WTC11 (cell line): ENCODE data around the gene PDLIM7. TPM values are rescaled to one million over a fixed set of nuclear protein-coding genes. Genes with fewer than 3 reads are reported as not detected.

Experiments
- ATAC-seq: fragments of 200-7000 bp; cut with Tn5 transposase; 2 replicates; pipeline ENCODE4 v1.10.0; 2021; ENCODE audit warnings: mild to moderate bottlenecking, moderate library complexity
- CTCF ChIA-PET: fragments of 300-600 bp; sonication (Branson Sonifier 250); formaldehyde crosslinking; loops from one replicate; lab custom pipeline; 2021; ENCODE audit warnings: antibody characterized with exemption; lab: Charles Lee
- POLR2A ChIA-PET: fragments of 350-600 bp; sonication (Branson Sonifier 250); formaldehyde crosslinking; loops from one replicate; lab custom pipeline; 2021; ENCODE audit warnings: antibody characterized with exemption; lab: Charles Lee
- DNase-seq: peaks from one replicate; pipeline ENCODE4 v3.0.0; 2021; ENCODE audit warnings: low spot score
- H3K27ac Mint-ChIP-seq: 2 replicates; pipeline ENCODE4 v1.8.0; 2021; ENCODE audit warnings: mixed read lengths
- H3K27me3 Mint-ChIP-seq: 2 replicates; pipeline ENCODE4 v1.8.0; 2021; ENCODE audit warnings: low read depth, mild to moderate bottlenecking, moderate library complexity, mixed read lengths
- H3K36me3 Mint-ChIP-seq: 2 replicates; pipeline ENCODE4 v1.8.0; 2021; ENCODE audit warnings: mixed read lengths
- H3K4me1 Mint-ChIP-seq: 2 replicates; pipeline ENCODE4 v1.8.0; 2022; ENCODE audit warnings: mixed read lengths
- H3K4me3 Mint-ChIP-seq: 2 replicates; pipeline ENCODE4 v1.8.0; 2021; ENCODE audit warnings: mild to moderate bottlenecking, moderate library complexity, mixed read lengths
- H3K9me3 Mint-ChIP-seq: 2 replicates; pipeline ENCODE4 v1.8.0; 2021; ENCODE audit warnings: mixed read lengths
- ARID4B ChIP-seq: sonication (generic); formaldehyde crosslinking; IDR thresholded peaks from 2 replicates; pipeline ENCODE4 v1.8.0; 2023; ENCODE audit warnings: missing genetic modification reagents, mild to moderate bottlenecking, borderline replicate concordance
- ATF1 ChIP-seq: sonication (generic); formaldehyde crosslinking; IDR thresholded peaks from 2 replicates; pipeline ENCODE4 v1.8.1; 2023; ENCODE audit warnings: mild to moderate bottlenecking, moderate library complexity, missing genetic modification reagents
- CREB1 ChIP-seq: sonication (generic); formaldehyde crosslinking; IDR thresholded peaks from 2 replicates; pipeline ENCODE4 v1.8.0; 2023; ENCODE audit warnings: mild to moderate bottlenecking, missing genetic modification reagents
- ELF4 ChIP-seq: sonication (generic); formaldehyde crosslinking; IDR thresholded peaks from 2 replicates; pipeline ENCODE4 v1.8.1; 2022; ENCODE audit warnings: low read depth, mild to moderate bottlenecking, moderate library complexity, missing genetic modification reagents
- HMGA2 ChIP-seq: fragments of 250-450 bp; sonication (Bioruptor Pico); IDR thresholded peaks from 2 replicates; pipeline ENCODE4 v1.4.0; 2021; ENCODE audit warnings: mild to moderate bottlenecking, moderate library complexity
- MAX ChIP-seq: sonication (generic); formaldehyde crosslinking; IDR thresholded peaks from 2 replicates; pipeline ENCODE4 v1.8.0; 2022; ENCODE audit warnings: mild to moderate bottlenecking, missing genetic modification reagents
- MXD4 ChIP-seq: fragments of 250-450 bp; sonication (Bioruptor Pico); IDR thresholded peaks from 2 replicates; pipeline ENCODE4 v1.8.0; 2021; ENCODE audit warnings: mild to moderate bottlenecking, moderate library complexity, borderline replicate concordance
- NFE2L1 ChIP-seq: sonication (generic); formaldehyde crosslinking; IDR thresholded peaks from 2 replicates; pipeline ENCODE4 v1.8.1; 2023; ENCODE audit warnings: missing genetic modification reagents
- NR2C2 ChIP-seq: sonication (generic); formaldehyde crosslinking; IDR thresholded peaks from 2 replicates; pipeline ENCODE4 v1.8.0; 2022; ENCODE audit warnings: mild to moderate bottlenecking, missing genetic modification reagents
- RELA ChIP-seq: sonication (generic); formaldehyde crosslinking; IDR thresholded peaks from 2 replicates; pipeline ENCODE4 v1.8.1; 2022; ENCODE audit warnings: missing genetic modification reagents, mild to moderate bottlenecking, borderline replicate concordance
- TEAD1 ChIP-seq: sonication (generic); formaldehyde crosslinking; IDR thresholded peaks from 2 replicates; pipeline ENCODE4 v1.8.0; 2022; ENCODE audit warnings: mild to moderate bottlenecking, missing genetic modification reagents
- ZMAT4 ChIP-seq: fragments of 250-450 bp; sonication (Bioruptor Pico); IDR thresholded peaks from 2 replicates; pipeline ENCODE4 v1.9.0; 2021; ENCODE audit warnings: mild to moderate bottlenecking
- ZNF317 ChIP-seq: sonication (generic); formaldehyde crosslinking; IDR thresholded peaks from 2 replicates; pipeline ENCODE4 v1.8.1; 2023; ENCODE audit warnings: low read depth, mild to moderate bottlenecking, moderate library complexity, missing genetic modification reagents, borderline replicate concordance
- ZNF423 ChIP-seq: fragments of 250-450 bp; sonication (Bioruptor Pico); IDR thresholded peaks from 2 replicates; pipeline ENCODE4 v2.1.2; 2022; ENCODE audit warnings: mild to moderate bottlenecking, moderate library complexity
- ZNF512 ChIP-seq: sonication (generic); formaldehyde crosslinking; IDR thresholded peaks from 2 replicates; pipeline ENCODE4 v1.8.1; 2022; ENCODE audit warnings: missing genetic modification reagents, borderline replicate concordance
- ZNF532 ChIP-seq: fragments of 250-450 bp; sonication (Bioruptor Pico); IDR thresholded peaks from 2 replicates; pipeline ENCODE4 v1.9.0; 2021; ENCODE audit warnings: mild to moderate bottlenecking, borderline replicate concordance
- total RNA-seq: library from RNA; stranded (reverse); gene quantifications from 3 replicates; pipeline ENCODE4 v1.2.3, GENCODE V29; 2021
- TF ChIP-seq, protein P1 (sequence below): sonication (generic); formaldehyde crosslinking; IDR thresholded peaks from 2 replicates; pipeline ENCODE4 v1.8.0; 2022; ENCODE audit warnings: missing genetic modification reagents

The PDLIM7 gene
- total RNA-seq, 1 experiment from 2014 or later = 142 TPM

- TF ChIP-seq ZNF532 (CRISPR knock-in tag) (no peak), ZMAT4 (no peak), ZNF317 (CRISPR knock-in tag) (no peak), MAX (no peak)
- TF ChIP-seq, protein P1, sequence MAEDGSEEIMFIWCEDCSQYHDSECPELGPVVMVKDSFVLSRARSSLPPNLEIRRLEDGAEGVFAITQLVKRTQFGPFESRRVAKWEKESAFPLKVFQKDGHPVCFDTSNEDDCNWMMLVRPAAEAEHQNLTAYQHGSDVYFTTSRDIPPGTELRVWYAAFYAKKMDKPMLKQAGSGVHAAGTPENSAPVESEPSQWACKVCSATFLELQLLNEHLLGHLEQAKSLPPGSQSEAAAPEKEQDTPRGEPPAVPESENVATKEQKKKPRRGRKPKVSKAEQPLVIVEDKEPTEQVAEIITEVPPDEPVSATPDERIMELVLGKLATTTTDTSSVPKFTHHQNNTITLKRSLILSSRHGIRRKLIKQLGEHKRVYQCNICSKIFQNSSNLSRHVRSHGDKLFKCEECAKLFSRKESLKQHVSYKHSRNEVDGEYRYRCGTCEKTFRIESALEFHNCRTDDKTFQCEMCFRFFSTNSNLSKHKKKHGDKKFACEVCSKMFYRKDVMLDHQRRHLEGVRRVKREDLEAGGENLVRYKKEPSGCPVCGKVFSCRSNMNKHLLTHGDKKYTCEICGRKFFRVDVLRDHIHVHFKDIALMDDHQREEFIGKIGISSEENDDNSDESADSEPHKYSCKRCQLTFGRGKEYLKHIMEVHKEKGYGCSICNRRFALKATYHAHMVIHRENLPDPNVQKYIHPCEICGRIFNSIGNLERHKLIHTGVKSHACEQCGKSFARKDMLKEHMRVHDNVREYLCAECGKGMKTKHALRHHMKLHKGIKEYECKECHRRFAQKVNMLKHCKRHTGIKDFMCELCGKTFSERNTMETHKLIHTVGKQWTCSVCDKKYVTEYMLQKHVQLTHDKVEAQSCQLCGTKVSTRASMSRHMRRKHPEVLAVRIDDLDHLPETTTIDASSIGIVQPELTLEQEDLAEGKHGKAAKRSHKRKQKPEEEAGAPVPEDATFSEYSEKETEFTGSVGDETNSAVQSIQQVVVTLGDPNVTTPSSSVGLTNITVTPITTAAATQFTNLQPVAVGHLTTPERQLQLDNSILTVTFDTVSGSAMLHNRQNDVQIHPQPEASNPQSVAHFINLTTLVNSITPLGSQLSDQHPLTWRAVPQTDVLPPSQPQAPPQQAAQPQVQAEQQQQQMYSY (CRISPR knock-in tag) = no peak
Measured at GRCh38 chr5:177467436-177467835, 30.0 kb downstream of the PDLIM7 start (continued).

DNA sequence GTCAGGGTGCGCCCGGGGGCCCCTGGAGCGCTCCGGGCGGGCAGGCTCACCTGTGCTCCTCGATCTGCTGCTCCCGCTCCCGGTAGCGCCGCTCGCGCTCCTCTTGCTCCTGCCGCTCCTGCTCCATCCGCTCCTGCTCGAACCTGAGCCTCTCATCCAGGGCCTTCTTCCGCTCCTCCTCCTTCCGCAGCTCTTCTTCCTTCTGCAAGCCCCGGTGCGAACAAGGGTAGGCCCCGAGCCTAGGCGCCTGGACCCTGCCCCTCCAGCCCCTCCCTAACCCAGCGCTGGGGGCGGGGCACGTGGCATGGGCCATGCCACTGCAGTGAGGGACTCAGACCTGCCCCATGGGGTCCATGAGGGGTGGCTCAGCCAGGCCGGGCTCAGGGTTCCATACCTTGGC, 30.5 kb downstream of the PDLIM7 start:
- peaks cover 23% of the 10 kb centered on the region for H3K4me1 Mint-ChIP-seq
- H3K4me3 Mint-ChIP-seq = no peak overlapping the region
- no peak overlapping the region for H3K27ac Mint-ChIP-seq
- POLR2A ChIA-PET = no interaction called here
- H3K9me3 Mint-ChIP-seq = peaks cover 10% of the 10 kb centered on the region
- DNase-seq (no peak), ATAC-seq (no peak)
- no peaks in the 10 kb centered on the region for H3K27me3 Mint-ChIP-seq
- peaks cover 63% of the 10 kb centered on the region for H3K36me3 Mint-ChIP-seq
- CTCF ChIA-PET = interaction anchor here (0.6 to 16.7 kb wide), 2 partner anchors 9 to 26 kb away, joined by 4 to 230 read pairs; partner anchors contain the start of gene PDLIM7
- TF ChIP-seq ZNF423 (CRISPR knock-in tag) = no peak
- no peak for TF ChIP-seq MXD4 (CRISPR knock-in tag)
- TF ChIP-seq RELA = no peak
- TF ChIP-seq CREB1 (CRISPR knock-in tag) = no peak
- no peak for TF ChIP-seq NFE2L1 (CRISPR knock-in tag)
- TF ChIP-seq NR2C2 (CRISPR knock-in tag) = no peak
- TF ChIP-seq HMGA2 = no peak
- no peak for TF ChIP-seq ELF4
- no peak for TF ChIP-seq ZNF532 (CRISPR knock-in tag)
- TF ChIP-seq ATF1 (CRISPR knock-in tag) = no peak
- no peak for TF ChIP-seq ARID4B (CRISPR knock-in tag)
- no peak for TF ChIP-seq ZNF512 (CRISPR knock-in tag)
- TF ChIP-seq TEAD1 (CRISPR knock-in tag) = no peak
